ENCODE results near the gene RAC3.

RAC3 gene

GRCh38 chr17:82058230-82058854, 26.9 kb downstream of the RAC3 start:
- no peak for DNase-seq

GRCh38 chr17:82058855-82059249, 27.4 kb downstream of the RAC3 start:
- no peak for DNase-seq

GRCh38 chr17:82059272-82060000, 28.0 kb downstream of the RAC3 start:
- no peak for DNase-seq

GRCh38 chr17:82060001-82060380, 28.5 kb downstream of the RAC3 start:
- DNase-seq = no peak

- no peak for DNase-seq
Measured at GRCh38 chr17:82060614-82061013, 29.1 kb downstream of the RAC3 start.

GRCh38 chr17:82061047-82061925, 29.8 kb downstream of the RAC3 start:
- DNase-seq = no peak

GRCh38 chr17:82062076-82062983, 30.9 kb downstream of the RAC3 start:
- DNase-seq = no peak

GRCh38 chr17:82062984-82063368, 31.5 kb downstream of the RAC3 start:
- no peak for DNase-seq

- DNase-seq = no peak
Measured at GRCh38 chr17:82063424-82064415, 32.2 kb downstream of the RAC3 start.

- no peak for DNase-seq
Measured at GRCh38 chr17:82064433-82065192, 33.1 kb downstream of the RAC3 start.

- DNase-seq = peak; percentile 51
Measured at GRCh38 chr17:82065193-82065637, 33.7 kb downstream of the RAC3 start.

- peak; percentile 72 for DNase-seq
Measured at GRCh38 chr17:82065638-82066303, 34.3 kb downstream of the RAC3 start, which contains the start of gene DUS1L. TSS of gene DUS1L (minus strand) at chr17:82065804. CDS start at chr17:82065059, 745 bp downstream.

GRCh38 chr17:82070611-82071010, 39.1 kb downstream of the RAC3 start:
- no peak for DNase-seq

GRCh38 chr17:82072827-82073226, 41.3 kb downstream of the RAC3 start:
- no peak for DNase-seq

GRCh38 chr17:82073446-82073845, 42.0 kb downstream of the RAC3 start:
- DNase-seq = no peak

- DNase-seq = no peak
Measured at GRCh38 chr17:82076018-82076784, 44.7 kb downstream of the RAC3 start.

- no peak for DNase-seq
Measured at GRCh38 chr17:82076785-82077591, 45.5 kb downstream of the RAC3 start.

Data from activated CD8-positive, alpha-beta memory T cell treated with anti-CD3 and anti-CD28 coated beads, Interleukin-2, amount 50 U/mL, for 4 hours (primary cell).